SH-SY5Y (cell line): Measurements from ENCODE around the gene KCNT2.

Source experiments
- GATA2 ChIP-seq: IDR thresholded peaks from 2 replicates; pipeline ENCODE4 v1.6.1; 2011; ENCODE audit warnings: mild to moderate bottlenecking, low read depth, low read length
- GATA3 ChIP-seq: IDR thresholded peaks from 2 replicates; pipeline ENCODE4 v1.6.1; 2011; ENCODE audit warnings: low read depth, mild to moderate bottlenecking, low read length, moderate library complexity

- no peak for TF ChIP-seq GATA3
- no peak for TF ChIP-seq GATA2
Observed at GRCh38 chr1:196440711-196441110, 167.5 kb downstream of the KCNT2 start.
